Thyroid gland (tissue), 4 donors: ENCODE results near the gene VPS50.

Experiments
- POLR2A ChIP-seq, 2 donors: fragments of 450-650 bp; IDR thresholded peaks; one replicate each; pipeline ENCODE4 v1.6.1; 2017; ENCODE audit warnings: antibody characterized with exemption in 2 of 2, mild to moderate bottlenecking in 2 of 2, moderate library complexity in 1 of 2
- TF ChIP-seq, protein P1 (sequence below), 6 experiments: fragments of 200-600 bp in 3 of 6; fragments of 450-650 bp in 3 of 6; sonication (generic) in 3 of 6; IDR thresholded peaks; one replicate each; pipeline ENCODE4 v1.5.1; 2016 to 2019; ENCODE audit warnings: antibody characterized with exemption in 6 of 6, mild to moderate bottlenecking in 2 of 6, inconsistent platforms in 1 of 6, moderate library complexity in 1 of 6

DNA sequence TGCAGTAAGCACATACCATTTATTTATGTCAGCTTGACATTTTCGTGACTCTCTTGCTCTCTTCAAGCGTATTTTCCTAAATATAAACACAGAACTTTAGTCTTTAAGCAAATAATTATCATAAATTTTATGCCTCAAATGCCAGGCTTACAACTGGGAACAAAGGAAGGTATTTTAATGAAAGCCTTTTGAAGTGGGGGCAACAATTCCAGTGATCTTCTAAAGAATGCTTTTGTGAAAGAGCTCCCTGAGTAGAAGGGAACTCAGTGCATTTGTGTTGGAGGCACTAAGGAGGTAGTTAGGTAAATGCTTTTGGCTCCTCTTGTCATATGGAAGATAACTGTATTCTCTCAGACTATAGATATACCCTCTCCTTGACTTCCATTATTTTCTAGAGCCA lies 104.9 kb downstream of the VPS50 start:
- TF ChIP-seq, protein P1, sequence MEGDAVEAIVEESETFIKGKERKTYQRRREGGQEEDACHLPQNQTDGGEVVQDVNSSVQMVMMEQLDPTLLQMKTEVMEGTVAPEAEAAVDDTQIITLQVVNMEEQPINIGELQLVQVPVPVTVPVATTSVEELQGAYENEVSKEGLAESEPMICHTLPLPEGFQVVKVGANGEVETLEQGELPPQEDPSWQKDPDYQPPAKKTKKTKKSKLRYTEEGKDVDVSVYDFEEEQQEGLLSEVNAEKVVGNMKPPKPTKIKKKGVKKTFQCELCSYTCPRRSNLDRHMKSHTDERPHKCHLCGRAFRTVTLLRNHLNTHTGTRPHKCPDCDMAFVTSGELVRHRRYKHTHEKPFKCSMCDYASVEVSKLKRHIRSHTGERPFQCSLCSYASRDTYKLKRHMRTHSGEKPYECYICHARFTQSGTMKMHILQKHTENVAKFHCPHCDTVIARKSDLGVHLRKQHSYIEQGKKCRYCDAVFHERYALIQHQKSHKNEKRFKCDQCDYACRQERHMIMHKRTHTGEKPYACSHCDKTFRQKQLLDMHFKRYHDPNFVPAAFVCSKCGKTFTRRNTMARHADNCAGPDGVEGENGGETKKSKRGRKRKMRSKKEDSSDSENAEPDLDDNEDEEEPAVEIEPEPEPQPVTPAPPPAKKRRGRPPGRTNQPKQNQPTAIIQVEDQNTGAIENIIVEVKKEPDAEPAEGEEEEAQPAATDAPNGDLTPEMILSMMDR (IDR thresholded peaks at IDR 0.05): no peak
- TF ChIP-seq POLR2A (IDR thresholded peaks at IDR 0.05): no peak
